ENCODE measurements around the gene SHB. TPM values are rescaled to one million over a fixed set of nuclear protein-coding genes. Genes with fewer than 3 reads are reported as not detected.
"Not testable (repeated sequence)": the region's sequence is repeated elsewhere in the genome, so short reads cannot be mapped to it uniquely, and the experiment has no call there.

SHB gene
- total RNA-seq, 2 experiments from 2014 or later: 1.2 to 1.3 TPM

DNA sequence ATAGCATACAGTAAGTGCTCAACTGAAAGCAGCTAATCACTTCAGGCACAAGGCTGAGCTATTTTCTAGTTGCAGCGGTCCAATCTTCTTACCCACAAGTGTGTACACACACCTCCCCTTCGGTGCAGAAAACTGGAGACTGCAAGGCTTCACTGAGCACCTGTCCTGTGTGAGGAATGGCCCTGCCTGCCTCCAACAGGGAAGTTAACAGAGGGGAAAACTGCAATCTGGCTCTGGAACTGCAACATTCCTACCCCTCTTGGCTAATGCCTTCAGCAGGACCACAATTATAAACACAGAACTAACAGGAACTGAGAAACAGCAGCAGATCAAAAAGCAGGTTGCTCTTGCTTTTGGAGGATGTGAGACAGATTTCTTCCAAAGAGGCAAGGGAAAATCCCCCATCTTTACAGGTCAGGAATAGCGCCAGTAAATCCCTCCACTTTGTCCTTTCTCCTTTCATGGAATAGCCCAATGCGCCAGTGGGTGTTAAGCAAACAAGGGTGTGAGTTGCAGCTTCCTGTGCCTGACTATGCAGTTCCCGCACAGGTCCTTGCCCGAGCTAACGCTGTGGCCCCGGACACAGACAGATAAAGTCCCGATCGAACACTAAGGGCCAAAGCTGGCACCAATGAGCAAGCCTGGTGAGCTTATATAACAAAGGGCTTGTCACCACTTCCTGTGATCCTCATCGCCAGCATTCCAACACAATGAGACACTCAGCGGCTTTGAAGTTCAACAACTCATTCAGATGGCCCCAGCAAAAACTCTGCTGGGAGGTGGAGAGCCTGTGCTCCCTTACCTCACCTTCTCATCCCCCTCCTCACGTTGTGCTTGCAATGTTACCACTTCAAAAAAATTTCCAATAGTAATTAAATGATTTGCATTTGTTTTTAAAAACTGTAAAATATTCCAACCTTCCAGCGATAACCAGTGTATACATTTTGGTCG lies 21.5 kb downstream of the SHB start:
- DNase-seq (no peak), ATAC-seq (peak; percentile 42)
- no peaks in the 10 kb centered on the region for H3K27me3 Mint-ChIP-seq
- POLR2A ChIA-PET: no interaction called here
- no peak overlapping the region for H3K27ac Mint-ChIP-seq
- H3K4me1 Mint-ChIP-seq: peaks cover 6% of the 10 kb centered on the region
- CTCF ChIA-PET: interaction anchor here (0.6 to 1.0 kb wide), 3 partner anchors 17 to 134 kb away, joined by 3 read pairs; no protein-coding TSS in a partner anchor
- H3K4me3 Mint-ChIP-seq: no peak overlapping the region
- no peaks in the 10 kb centered on the region for H3K9me3 Mint-ChIP-seq (ENCODE audit: low read depth)
- no peaks in the 10 kb centered on the region for H3K36me3 Mint-ChIP-seq (ENCODE audit: low read depth)
- intact Hi-C loops (cut with DNase I, micrococcal nuclease): loop anchor here in 1 of 2 experiments (2.0 kb wide), 1 partner anchor 19 kb away; no protein-coding TSS in a partner anchor

DNA sequence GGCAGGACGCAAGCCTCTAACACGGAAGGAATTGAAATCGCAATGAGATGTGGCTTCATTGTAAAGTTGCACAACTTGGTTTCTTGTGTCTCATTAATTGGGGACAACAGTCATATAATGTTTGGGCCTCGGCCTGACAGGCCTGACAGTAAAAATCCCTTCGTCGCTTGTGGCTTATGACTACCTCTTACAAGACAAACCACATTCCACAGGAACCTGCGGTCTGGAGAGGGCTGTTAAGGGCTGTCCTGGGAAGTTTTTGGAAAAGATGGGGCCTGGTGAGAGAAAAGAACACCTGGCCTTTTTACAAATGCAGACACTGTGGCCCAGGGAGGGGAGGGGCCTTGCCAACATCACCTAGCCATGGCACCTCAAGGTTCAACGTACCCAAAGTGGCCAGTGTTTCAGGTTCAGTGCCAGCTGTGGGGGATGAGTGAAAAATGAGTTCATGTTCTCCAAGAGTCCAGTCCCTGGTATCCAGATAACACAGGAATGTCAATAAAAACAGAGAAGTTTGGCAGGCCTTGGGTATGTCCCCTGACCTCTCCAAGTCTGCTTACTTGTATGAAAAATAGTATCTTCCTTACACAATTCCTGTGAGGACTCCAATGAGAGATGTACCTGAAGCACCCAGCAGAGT lies 22.2 kb downstream of the SHB start:
- ATAC-seq (no peak), DNase-seq (no peak)
- no peak overlapping the region for H3K27ac Mint-ChIP-seq
- H3K9me3 Mint-ChIP-seq (ENCODE audit: low read depth): no peaks in the 10 kb centered on the region
- H3K4me1 Mint-ChIP-seq: peaks cover 6% of the 10 kb centered on the region
- H3K27me3 Mint-ChIP-seq: no peaks in the 10 kb centered on the region
- no peak overlapping the region for H3K4me3 Mint-ChIP-seq
- no peaks in the 10 kb centered on the region for H3K36me3 Mint-ChIP-seq (ENCODE audit: low read depth)
- POLR2A ChIA-PET: no interaction called here
- intact Hi-C loops (cut with DNase I, micrococcal nuclease): loop anchor here in 1 of 2 experiments (2.0 kb wide), 1 partner anchor 20 kb away; no protein-coding TSS in a partner anchor
- CTCF ChIA-PET: interaction anchor here (1.0 to 1.4 kb wide), 2 partner anchors 16 to 42 kb away, joined by 3 read pairs; no protein-coding TSS in a partner anchor

DNA sequence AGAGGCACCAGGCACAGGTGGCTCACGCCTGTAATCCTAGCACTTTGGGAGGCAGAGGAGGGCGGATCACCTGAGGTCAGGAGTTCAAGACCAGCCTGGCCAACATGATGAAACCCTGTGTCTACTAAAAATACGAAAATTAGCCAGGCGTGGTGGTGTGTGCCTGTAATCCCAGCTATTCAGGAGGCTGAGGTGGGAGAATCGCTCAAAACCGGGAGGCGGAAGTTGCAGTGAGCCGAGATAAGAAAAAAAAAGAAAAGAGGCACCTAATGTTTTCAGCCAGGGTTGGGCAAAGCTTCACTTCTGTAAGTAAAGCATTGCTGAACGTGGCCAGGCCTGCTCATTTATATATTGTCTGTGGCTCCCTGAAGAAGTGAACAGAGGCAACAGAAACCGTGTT lies 23.1 kb downstream of the SHB start:
- H3K9me3 Mint-ChIP-seq (ENCODE audit: low read depth); POLR2A ChIA-PET; DNase-seq; ATAC-seq; H3K4me3 Mint-ChIP-seq; H3K4me1 Mint-ChIP-seq; H3K36me3 Mint-ChIP-seq (ENCODE audit: low read depth); H3K27ac Mint-ChIP-seq; H3K27me3 Mint-ChIP-seq: not testable (repeated sequence)
- CTCF ChIA-PET: interaction anchor here (1.4 kb wide), 1 partner anchor 42 kb away, joined by 3 read pairs; no protein-coding TSS in a partner anchor
- intact Hi-C loops (cut with DNase I, micrococcal nuclease): loop anchor here in 1 of 2 experiments (2.0 kb wide), 1 partner anchor 21 kb away; no protein-coding TSS in a partner anchor

- peaks cover 6% of the 10 kb centered on the region for H3K4me1 Mint-ChIP-seq
- CTCF ChIA-PET: no interaction called here
- no peaks in the 10 kb centered on the region for H3K36me3 Mint-ChIP-seq (ENCODE audit: low read depth)
- no peaks in the 10 kb centered on the region for H3K9me3 Mint-ChIP-seq (ENCODE audit: low read depth)
- ATAC-seq (no peak), DNase-seq (no peak)
- no peak overlapping the region for H3K4me3 Mint-ChIP-seq
- no peak overlapping the region for H3K27ac Mint-ChIP-seq
- POLR2A ChIA-PET: no interaction called here
- intact Hi-C loops (cut with DNase I, micrococcal nuclease): no loop called here
- H3K27me3 Mint-ChIP-seq: no peaks in the 10 kb centered on the region
Observed at GRCh38 chr9:38044706-38045105, 24.3 kb downstream of the SHB start.

DNA sequence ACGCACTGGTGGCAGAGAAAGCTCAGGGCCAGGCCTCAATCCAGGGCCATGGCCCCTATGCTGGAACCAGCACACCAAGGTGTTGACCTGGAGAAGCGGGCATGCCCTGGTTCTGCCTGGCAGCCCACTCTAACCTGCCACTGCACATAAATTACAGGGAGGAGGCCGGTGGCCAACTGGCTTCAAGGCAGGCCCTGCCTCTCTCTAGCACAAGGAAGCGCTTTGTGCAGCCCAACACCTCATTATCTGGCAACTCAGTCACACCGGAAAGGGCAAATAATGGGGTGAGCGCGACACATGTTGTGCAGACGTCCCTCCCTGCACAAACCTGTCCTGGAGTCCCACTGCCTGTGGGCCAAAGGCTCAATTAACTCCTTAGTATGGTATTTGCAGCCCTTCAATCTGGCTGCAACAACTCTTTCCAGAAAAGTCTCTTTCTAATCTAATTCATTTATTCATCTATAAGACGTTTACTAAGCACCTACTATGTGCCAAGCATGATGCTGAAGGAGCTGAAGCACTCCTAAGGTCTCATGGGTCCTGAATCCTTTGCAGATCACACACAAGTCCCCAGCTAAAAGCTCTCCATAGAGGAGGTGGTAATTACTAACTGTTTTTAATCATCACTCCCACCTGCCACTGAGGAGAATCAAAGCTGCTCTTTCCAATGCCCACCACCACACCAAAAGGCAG lies 24.9 kb downstream of the SHB start:
- Mint-ChIP-seq H3K27me3 (no peaks in the 10 kb centered on the region), H3K4me3 (no peak overlapping the region), H3K4me1 (peaks cover 6% of the 10 kb centered on the region), H3K36me3 (ENCODE audit: low read depth) (no peaks in the 10 kb centered on the region), H3K27ac (no peak overlapping the region), H3K9me3 (ENCODE audit: low read depth) (no peaks in the 10 kb centered on the region)
- no peak for DNase-seq
- POLR2A ChIA-PET: no interaction called here
- ATAC-seq: no peak
- CTCF ChIA-PET: no interaction called here
- intact Hi-C loops (cut with DNase I, micrococcal nuclease): no loop called here

DNA sequence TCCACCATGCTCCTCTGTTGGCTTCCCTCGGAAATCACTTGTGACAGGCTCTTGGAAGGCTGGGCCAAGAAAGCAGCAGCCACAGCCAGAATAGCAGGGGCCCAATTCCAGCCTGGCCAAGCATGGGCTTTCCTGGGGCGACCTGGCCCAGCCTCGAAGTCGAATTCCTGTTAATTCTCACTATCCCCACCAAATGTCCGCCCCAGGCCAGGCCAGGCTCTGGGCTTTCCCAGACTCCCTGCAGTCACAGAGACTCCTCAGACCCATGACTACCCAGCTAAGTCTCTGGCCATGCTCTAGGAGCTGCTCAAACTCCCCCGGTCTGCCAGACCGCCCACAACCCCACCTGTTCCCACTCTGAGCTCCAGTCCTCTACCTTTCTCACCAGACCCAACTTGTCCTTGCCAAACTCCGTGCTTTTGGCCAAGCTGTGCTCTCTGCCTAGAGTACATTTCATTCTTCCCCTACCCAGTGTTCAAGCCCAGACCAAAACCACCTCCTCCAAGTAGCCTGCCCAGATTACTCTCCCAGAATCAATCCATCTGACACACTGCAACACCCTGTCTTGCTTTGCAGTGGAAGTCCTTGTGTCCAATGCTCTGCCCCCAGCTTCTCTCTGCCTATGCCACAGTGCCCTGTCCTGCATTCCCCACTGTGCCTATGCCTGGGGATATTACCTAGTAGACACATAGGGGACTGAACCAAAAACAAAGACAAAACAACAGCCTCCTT lies 26.2 kb downstream of the SHB start:
- peaks cover 3% of the 10 kb centered on the region for H3K4me1 Mint-ChIP-seq
- DNase-seq: no peak
- ChIA-PET CTCF (interaction anchor here (0.6 to 1.0 kb wide), 2 partner anchors 14 to 82 kb away, joined by 3 to 4 read pairs; no protein-coding TSS in a partner anchor), POLR2A (no interaction called here)
- no peaks in the 10 kb centered on the region for H3K27me3 Mint-ChIP-seq
- H3K4me3 Mint-ChIP-seq: no peak overlapping the region
- H3K27ac Mint-ChIP-seq: no peak overlapping the region
- H3K36me3 Mint-ChIP-seq (ENCODE audit: low read depth): no peaks in the 10 kb centered on the region
- ATAC-seq: no peak
- intact Hi-C loops (cut with DNase I, micrococcal nuclease): no loop called here
- H3K9me3 Mint-ChIP-seq (ENCODE audit: low read depth): no peaks in the 10 kb centered on the region

DNA sequence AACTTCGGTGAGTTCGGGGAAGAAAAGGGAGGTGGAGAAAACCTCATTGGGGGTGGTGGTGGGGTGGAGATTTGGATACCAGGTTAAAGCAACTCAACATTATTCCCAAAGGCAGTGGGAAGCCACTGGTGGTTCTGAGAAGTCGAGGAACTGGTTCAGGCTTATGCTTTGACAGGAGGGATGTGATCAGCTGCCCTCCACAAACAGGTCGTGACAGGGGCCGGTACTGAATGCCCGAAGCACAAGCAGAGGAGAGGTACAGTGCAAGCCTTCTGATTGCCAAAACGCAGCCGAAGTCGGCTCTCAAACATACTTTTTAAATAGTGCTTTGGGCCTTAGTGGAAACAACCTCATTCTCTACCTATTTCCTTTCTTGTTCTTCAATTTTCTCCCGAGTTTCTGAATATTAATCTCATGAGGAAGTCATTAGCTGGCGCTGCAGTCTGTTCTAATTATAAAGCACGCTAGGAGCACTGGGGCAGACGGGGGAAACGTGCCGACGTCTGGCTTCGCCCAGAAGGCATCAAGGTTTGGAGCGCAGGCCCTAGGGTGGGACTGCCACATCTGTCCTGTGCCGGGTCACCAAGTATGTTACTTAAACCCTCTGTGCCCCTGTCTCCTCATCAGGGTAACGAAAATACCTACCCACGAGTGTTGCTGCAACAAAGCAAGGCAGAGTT lies 27.3 kb downstream of the SHB start:
- ChIA-PET POLR2A (no interaction called here), CTCF (interaction anchor here (1.0 kb wide), 1 partner anchor 13 kb away, joined by 4 read pairs; no protein-coding TSS in a partner anchor)
- intact Hi-C loops (cut with DNase I, micrococcal nuclease): no loop called here
- H3K36me3 Mint-ChIP-seq (ENCODE audit: low read depth): no peaks in the 10 kb centered on the region
- no peak for DNase-seq
- ATAC-seq: no peak
- H3K27me3 Mint-ChIP-seq: no peaks in the 10 kb centered on the region
- H3K27ac Mint-ChIP-seq: no peak overlapping the region
- no peaks in the 10 kb centered on the region for H3K9me3 Mint-ChIP-seq (ENCODE audit: low read depth)
- H3K4me3 Mint-ChIP-seq: no peak overlapping the region
- no peaks in the 10 kb centered on the region for H3K4me1 Mint-ChIP-seq

DNA sequence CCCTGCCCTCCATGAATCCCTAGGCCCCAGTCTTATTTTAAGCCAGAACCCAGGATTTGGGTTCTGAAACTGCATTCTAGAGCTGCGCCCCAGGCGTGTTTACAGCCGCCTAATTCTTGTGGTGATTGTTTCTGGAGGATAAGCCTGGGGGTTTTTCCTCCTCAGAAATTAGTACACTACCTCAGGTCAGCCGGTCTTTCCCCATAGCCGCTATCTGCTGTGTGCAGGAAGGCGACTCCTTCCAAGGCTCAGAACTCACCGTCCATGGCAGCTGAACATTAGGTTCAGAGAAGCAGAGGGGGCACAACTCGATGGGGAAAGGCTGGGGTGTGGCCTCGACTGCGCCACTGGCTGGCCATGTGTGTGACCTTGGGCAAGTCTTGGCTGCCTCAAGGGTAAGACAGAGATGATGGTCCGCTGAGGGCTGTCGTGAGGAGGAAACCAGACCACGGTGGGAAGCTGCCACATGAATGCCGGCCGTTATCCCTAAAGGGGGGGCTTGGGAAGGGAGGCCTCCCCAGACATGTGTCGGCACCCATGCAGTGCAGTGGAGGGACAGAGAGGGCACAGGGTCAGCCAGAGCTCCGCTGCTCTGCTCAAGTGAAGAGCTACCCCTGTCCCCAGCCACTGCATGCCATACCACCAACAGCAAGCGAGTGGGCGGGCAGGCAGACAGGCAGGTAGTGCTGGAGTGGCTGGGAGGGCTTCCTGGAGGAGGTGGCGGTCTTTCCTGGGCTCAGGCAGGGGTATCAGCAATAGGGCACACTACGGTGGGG lies 28.9 kb downstream of the SHB start:
- no peak overlapping the region for H3K4me3 Mint-ChIP-seq
- H3K9me3 Mint-ChIP-seq (ENCODE audit: low read depth): no peaks in the 10 kb centered on the region
- H3K4me1 Mint-ChIP-seq: peaks cover 4% of the 10 kb centered on the region
- H3K27me3 Mint-ChIP-seq: no peaks in the 10 kb centered on the region
- intact Hi-C loops (cut with DNase I, micrococcal nuclease): no loop called here
- CTCF ChIA-PET: no interaction called here
- no peaks in the 10 kb centered on the region for H3K36me3 Mint-ChIP-seq (ENCODE audit: low read depth)
- DNase-seq: no peak
- no peak overlapping the region for H3K27ac Mint-ChIP-seq
- no peak for ATAC-seq
- POLR2A ChIA-PET: no interaction called here

- Mint-ChIP-seq H3K4me3 (no peak overlapping the region), H3K4me1 (peaks cover 4% of the 10 kb centered on the region), H3K27me3 (no peaks in the 10 kb centered on the region), H3K9me3 (ENCODE audit: low read depth) (no peaks in the 10 kb centered on the region), H3K27ac (no peak overlapping the region), H3K36me3 (ENCODE audit: low read depth) (no peaks in the 10 kb centered on the region)
- CTCF ChIA-PET: no interaction called here
- ATAC-seq (no peak), DNase-seq (no peak)
- POLR2A ChIA-PET: no interaction called here
- intact Hi-C loops (cut with DNase I, micrococcal nuclease): no loop called here
Observed at GRCh38 chr9:38039090-38039906, 29.7 kb downstream of the SHB start.

Measured in activated CD4-positive, alpha-beta T cell treated with anti-CD3 and anti-CD28 coated beads for 36 hours (primary cell).